Ishikawa (cell line): Measurements from ENCODE around the gene NYNRIN.
A peak's percentile ranks its signal among the peaks of the same experiment; 100 is the strongest.

ENCODE experiments used
- CEBPB ChIP-seq: IDR thresholded peaks from 2 replicates; pipeline ENCODE4 v1.6.1; 2012
- CREB1 ChIP-seq: IDR thresholded peaks from 2 replicates; pipeline ENCODE4 v1.6.1; 2012; ENCODE audit warnings: low read depth
- EGR1 ChIP-seq: IDR thresholded peaks from 2 replicates; pipeline ENCODE4 v1.6.1; 2012
- EP300 ChIP-seq: IDR thresholded peaks from 2 replicates; pipeline ENCODE4 v1.6.1; 2012; ENCODE audit warnings: borderline replicate concordance
- FOXM1 ChIP-seq: IDR thresholded peaks from 2 replicates; pipeline ENCODE4 v1.6.1; 2012; ENCODE audit warnings: low read depth, borderline replicate concordance
- MAX ChIP-seq: IDR thresholded peaks from 2 replicates; pipeline ENCODE4 v1.6.1; 2012
- YY1 ChIP-seq: IDR thresholded peaks from 2 replicates; pipeline ENCODE4 v1.6.1; 2012; ENCODE audit warnings: low read depth
- ZBTB7A ChIP-seq: IDR thresholded peaks from 2 replicates; pipeline ENCODE4 v1.6.1; 2012; ENCODE audit warnings: low read depth

- TF ChIP-seq EP300 = no peak
- TF ChIP-seq MAX = no peak
- TF ChIP-seq FOXM1 = no peak
- TF ChIP-seq EGR1 = no peak
- TF ChIP-seq CREB1 = no peak
- peak; percentile 68; the same call in 1 of the 2 replicates for TF ChIP-seq ZBTB7A
- no peak for TF ChIP-seq CEBPB
- TF ChIP-seq YY1 = no peak
Observed at GRCh38 chr14:24398653-24399446, at the start of gene NYNRIN.
